Thymus (tissue), 11 donors: ENCODE measurements around the gene DHRS2. TPM values are rescaled to one million over a fixed set of nuclear protein-coding genes. Genes with fewer than 3 reads are reported as not detected.

Experiments used
- DNase-seq, 9 donors: peaks; one replicate each; pipeline ENCODE4 v3.0.0-alpha.2; 2013; ENCODE audit warnings: low spot score in 9 of 9, low read depth in 6 of 9, missing footprints in 1 of 9
- H3K27ac ChIP-seq, 2 donors: one replicate each; pipeline ENCODE4 v1.5.1; 2013; ENCODE audit warnings: control low read depth in 1 of 2, low read depth in 1 of 2, low read length in 1 of 2, mild to moderate bottlenecking in 1 of 2, moderate library complexity in 1 of 2
- H3K27me3 ChIP-seq, 2 donors: one replicate each; pipeline ENCODE4 v1.5.1; 2013; ENCODE audit warnings: low read length in 1 of 2; ENCODE audit not compliant: control insufficient read depth in 2 of 2, insufficient read depth in 1 of 2
- H3K36me3 ChIP-seq, 2 donors: one replicate each; pipeline ENCODE4 v1.5.1; 2013; ENCODE audit warnings: low read length in 1 of 2, mild to moderate bottlenecking in 1 of 2, moderate library complexity in 1 of 2; ENCODE audit not compliant: control insufficient read depth in 2 of 2, insufficient read depth in 2 of 2
- H3K4me1 ChIP-seq, 2 donors: one replicate each; pipeline ENCODE4 v1.5.1; 2013; ENCODE audit warnings: low read length in 2 of 2; ENCODE audit not compliant: control insufficient read depth in 2 of 2, insufficient read depth in 2 of 2
- H3K4me3 ChIP-seq, 2 donors: one replicate each; pipeline ENCODE4 v1.5.1; 2013; ENCODE audit warnings: low read length in 2 of 2, control low read depth in 1 of 2, mild to moderate bottlenecking in 1 of 2
- H3K9me3 ChIP-seq, 2 donors: one replicate each; pipeline ENCODE4 v1.5.1; 2013; ENCODE audit warnings: low read length in 1 of 2, mild to moderate bottlenecking in 1 of 2; ENCODE audit not compliant: control insufficient read depth in 2 of 2, insufficient read depth in 1 of 2
- WGBS: extraction: QIAGEN DNeasy Blood & Tissue Kit; methylation state at CpG from one replicate; pipeline ENCODE4 v1.1.7; 2013; 5-methylcytosine and 5-hydroxymethylcytosine counted together
- polyA plus RNA-seq: library from polyadenylated mRNA; stranded (reverse); fragments of 200-250 nt; gene quantifications from one replicate; pipeline ENCODE4 v1.2.3, GENCODE V29; 2013
- total RNA-seq: library from RNA; stranded (reverse); fragments of 120-200 nt; gene quantifications from one replicate; pipeline ENCODE4 v1.2.4, GENCODE V29; 2013
- donor health status: healthy.

Gene DHRS2
- total and polyA plus RNA-seq, 2 donors: 0.28 to 2.1 TPM

- Histone ChIP-seq H3K4me1 (peaks cover 0 to 14% of the 10 kb centered on the region in 2 donors), H3K27ac (peak overlapping the region; percentile 37 to 61), H3K9me3 (no peaks in the 10 kb centered on the region), H3K4me3 (no peak overlapping the region), H3K27me3 (no peaks in the 10 kb centered on the region), H3K36me3 (no peaks in the 10 kb centered on the region)
- 12% methylated on average over 2 of the region's 2 CpGs for WGBS
- DNase-seq: peak in 2 of 9 donors; percentile 2 to 47
Observed at GRCh38 chr14:23610090-23610814, 25.9 kb upstream of the DHRS2 start.

GRCh38 chr14:23610815-23611289 is 25.3 kb upstream of the DHRS2 start:
- DNase-seq: peak in 2 of 9 donors; percentile 8 to 35
- Histone ChIP-seq H3K27me3 (no peaks in the 10 kb centered on the region), H3K4me1 (peaks cover 0 to 14% of the 10 kb centered on the region in 2 donors), H3K4me3 (no peak overlapping the region), H3K36me3 (no peaks in the 10 kb centered on the region), H3K9me3 (no peaks in the 10 kb centered on the region), H3K27ac (peak overlapping the region; percentile 37 to 61)
- 45% methylated on average over 4 of the region's 4 CpGs for WGBS

- H3K9me3 ChIP-seq: no peaks in the 10 kb centered on the region
- WGBS: 97% methylated on average over 4 of the region's 4 CpGs
- no peaks in the 10 kb centered on the region for H3K27me3 ChIP-seq
- DNase-seq: no peak
- H3K4me1 ChIP-seq: peaks cover 0 to 14% of the 10 kb centered on the region in 2 donors
- no peak overlapping the region for H3K27ac ChIP-seq
- no peak overlapping the region for H3K4me3 ChIP-seq
- no peaks in the 10 kb centered on the region for H3K36me3 ChIP-seq
Observed at GRCh38 chr14:23612354-23612732, 23.8 kb upstream of the DHRS2 start.

GRCh38 chr14:23612802-23613201 is 23.4 kb upstream of the DHRS2 start:
- WGBS: 98% methylated on average over 1 of the region's 1 CpG
- DNase-seq: no peak
- no peak overlapping the region for H3K4me3 ChIP-seq
- H3K27ac ChIP-seq: no peak overlapping the region
- H3K36me3 ChIP-seq: no peaks in the 10 kb centered on the region
- peaks cover 0 to 14% of the 10 kb centered on the region in 2 donors for H3K4me1 ChIP-seq
- H3K9me3 ChIP-seq: no peaks in the 10 kb centered on the region
- H3K27me3 ChIP-seq: no peaks in the 10 kb centered on the region

GRCh38 chr14:23613242-23614070 is 22.7 kb upstream of the DHRS2 start:
- Histone ChIP-seq H3K9me3 (no peaks in the 10 kb centered on the region), H3K4me3 (no peak overlapping the region), H3K36me3 (no peaks in the 10 kb centered on the region), H3K27me3 (no peaks in the 10 kb centered on the region), H3K27ac (no peak overlapping the region), H3K4me1 (peaks cover 0 to 14% of the 10 kb centered on the region in 2 donors)
- 94% methylated on average over 6 of the region's 6 CpGs for WGBS
- no peak for DNase-seq

- no peaks in the 10 kb centered on the region for H3K36me3 ChIP-seq
- H3K4me1 ChIP-seq: peaks cover 0 to 14% of the 10 kb centered on the region in 2 donors
- no peak for DNase-seq
- no peaks in the 10 kb centered on the region for H3K9me3 ChIP-seq
- no peak overlapping the region for H3K4me3 ChIP-seq
- H3K27ac ChIP-seq: no peak overlapping the region
- H3K27me3 ChIP-seq: no peaks in the 10 kb centered on the region
- WGBS: 95% methylated on average over 2 of the region's 2 CpGs
Observed at GRCh38 chr14:23614395-23614828, 21.8 kb upstream of the DHRS2 start.

GRCh38 chr14:23615856-23616255 is 20.3 kb upstream of the DHRS2 start:
- H3K9me3 ChIP-seq: no peaks in the 10 kb centered on the region
- H3K27me3 ChIP-seq: no peaks in the 10 kb centered on the region
- WGBS: 64% methylated on average over 5 of the region's 5 CpGs
- no peak for DNase-seq
- H3K27ac ChIP-seq: no peak overlapping the region
- no peaks in the 10 kb centered on the region for H3K36me3 ChIP-seq
- no peak overlapping the region for H3K4me3 ChIP-seq
- peaks cover 0 to 3% of the 10 kb centered on the region in 2 donors for H3K4me1 ChIP-seq

GRCh38 chr14:23617539-23617938 is 18.6 kb upstream of the DHRS2 start:
- no peak for DNase-seq
- Histone ChIP-seq H3K4me1 (no peaks in the 10 kb centered on the region), H3K36me3 (no peaks in the 10 kb centered on the region), H3K27ac (no peak overlapping the region), H3K9me3 (no peaks in the 10 kb centered on the region), H3K27me3 (no peaks in the 10 kb centered on the region), H3K4me3 (no peak overlapping the region)
- WGBS: 96% methylated on average over 1 of the region's 1 CpG

- H3K36me3 ChIP-seq: no peaks in the 10 kb centered on the region
- H3K4me3 ChIP-seq: no peak overlapping the region
- H3K27ac ChIP-seq: no peak overlapping the region
- WGBS: 96% methylated on average over 2 of the region's 2 CpGs
- DNase-seq: no peak
- H3K27me3 ChIP-seq: no peaks in the 10 kb centered on the region
- H3K9me3 ChIP-seq: no peaks in the 10 kb centered on the region
- no peaks in the 10 kb centered on the region for H3K4me1 ChIP-seq
Observed at GRCh38 chr14:23618415-23618988, 17.7 kb upstream of the DHRS2 start.
